NCI-H2227 treated with DMSO at 0.1 percent for 48 hours (cell line): Measurements from ENCODE around the gene IMPDH2.
"Not testable (repeated sequence)": the region's sequence is repeated elsewhere in the genome, so short reads cannot be mapped to it uniquely, and the experiment has no call there.

ENCODE experiments used
- DNase-seq: peaks from one replicate; lab custom pipeline; 2025; lab: John Stamatoyannopoulos, UW

IMPDH2 gene

DNA sequence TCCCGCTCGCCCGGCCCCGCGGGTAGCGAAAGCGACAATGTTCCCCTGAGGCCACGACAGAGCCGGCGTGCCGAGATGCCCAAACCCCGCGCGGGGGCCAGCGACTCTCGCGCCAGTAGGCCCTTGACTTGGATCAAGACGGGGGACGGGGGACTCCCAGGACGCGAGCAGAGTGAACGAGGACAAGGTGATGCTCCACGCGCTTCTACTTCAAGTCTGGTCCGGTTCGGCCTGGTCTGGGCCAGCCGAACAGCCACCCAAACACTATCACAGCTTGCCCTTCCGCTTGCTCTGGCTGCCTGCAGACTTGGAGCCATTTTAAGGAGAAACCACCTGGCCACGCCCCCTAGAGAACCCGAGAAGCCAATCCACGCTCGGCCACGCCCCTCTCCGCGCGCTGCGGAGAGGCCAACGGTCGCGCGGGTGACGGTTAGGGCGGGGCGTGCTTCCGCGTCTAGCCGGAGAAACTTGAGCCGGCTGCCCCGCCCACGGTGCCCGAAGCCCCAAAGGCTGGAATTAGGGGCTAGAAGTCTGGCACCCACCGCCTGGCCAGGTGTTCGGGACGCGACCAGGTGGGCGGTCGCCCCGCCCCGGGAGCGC is 7.9 kb downstream of the IMPDH2 start:
- peak; percentile 91 for DNase-seq

DNA sequence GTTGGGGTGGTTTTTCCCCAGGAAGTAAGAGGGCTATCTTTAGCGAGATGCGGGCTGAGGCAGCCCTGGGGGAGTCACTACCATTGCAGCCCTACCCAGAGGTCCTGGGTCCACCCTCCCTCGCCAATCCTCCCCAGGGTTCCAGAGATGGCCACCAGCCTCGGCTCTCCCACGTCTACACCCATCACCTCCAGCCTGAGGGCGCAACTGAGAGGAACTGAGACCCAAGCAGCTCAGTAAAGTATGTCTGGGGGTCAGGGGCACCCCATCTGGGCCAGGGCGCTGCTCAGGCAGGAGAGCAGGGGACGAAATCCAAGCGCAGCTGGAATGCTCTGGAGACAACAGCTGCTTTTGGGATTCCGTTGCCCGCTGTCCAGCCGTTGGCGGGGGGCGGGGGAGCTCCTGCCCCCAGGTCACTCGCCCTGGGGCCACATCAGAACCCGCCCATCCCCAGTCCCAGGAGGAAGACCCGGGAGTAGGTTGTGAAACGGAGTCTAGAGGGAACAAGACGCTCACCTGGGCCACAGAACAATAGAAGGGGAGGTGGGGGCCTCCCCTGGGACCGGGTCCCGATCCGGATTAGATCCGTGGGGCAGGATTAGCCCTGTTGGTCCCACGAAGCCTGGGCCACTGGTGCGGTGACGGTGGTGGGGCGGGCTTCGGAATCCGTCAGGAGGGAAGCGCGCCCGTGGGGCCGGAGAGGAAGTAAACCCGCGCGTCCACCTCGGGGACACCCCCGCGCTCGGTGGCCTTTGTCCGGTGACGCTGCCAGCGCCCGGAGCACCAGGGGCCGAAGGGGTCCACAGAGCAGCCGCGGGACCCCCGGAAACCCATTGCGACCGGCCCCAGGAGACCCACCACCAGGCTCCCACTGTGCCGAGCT is 8.6 kb downstream of the IMPDH2 start:
- no peak for DNase-seq

DNA sequence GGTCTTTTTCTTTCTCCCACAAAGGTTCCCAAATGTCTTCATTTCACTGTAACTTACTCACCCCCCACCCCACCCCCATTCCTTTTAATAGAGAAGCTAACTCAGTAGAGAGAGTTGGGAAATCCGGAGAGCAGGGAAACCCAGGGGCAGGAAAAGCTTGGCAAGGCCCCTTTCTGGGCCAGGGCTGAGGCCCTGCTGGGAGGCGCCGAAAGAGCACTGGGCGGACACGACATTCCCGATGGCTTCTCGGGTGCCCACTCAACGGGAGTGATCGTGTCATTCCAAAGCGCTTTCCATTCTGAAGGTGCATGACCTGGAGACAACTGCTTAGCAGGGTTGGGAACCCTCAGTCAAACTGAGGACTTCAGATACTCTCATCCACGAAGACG is 9.3 kb downstream of the IMPDH2 start:
- DNase-seq = no peak

DNA sequence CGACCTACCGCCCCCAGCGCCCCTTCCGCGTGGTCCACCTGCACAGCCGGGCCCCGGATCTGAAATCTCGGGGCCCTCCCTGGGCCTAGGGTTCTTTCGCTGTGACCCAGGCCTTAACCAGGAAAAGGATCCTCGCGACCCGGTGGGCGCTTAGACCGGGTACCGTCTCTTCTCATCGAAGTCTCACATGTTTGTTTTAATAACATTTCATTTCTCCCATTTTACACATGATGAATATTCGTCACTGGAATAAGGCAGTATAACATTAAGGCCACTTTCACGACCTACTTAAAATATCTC is 10.5 kb downstream of the IMPDH2 start:
- DNase-seq = no peak

DNA sequence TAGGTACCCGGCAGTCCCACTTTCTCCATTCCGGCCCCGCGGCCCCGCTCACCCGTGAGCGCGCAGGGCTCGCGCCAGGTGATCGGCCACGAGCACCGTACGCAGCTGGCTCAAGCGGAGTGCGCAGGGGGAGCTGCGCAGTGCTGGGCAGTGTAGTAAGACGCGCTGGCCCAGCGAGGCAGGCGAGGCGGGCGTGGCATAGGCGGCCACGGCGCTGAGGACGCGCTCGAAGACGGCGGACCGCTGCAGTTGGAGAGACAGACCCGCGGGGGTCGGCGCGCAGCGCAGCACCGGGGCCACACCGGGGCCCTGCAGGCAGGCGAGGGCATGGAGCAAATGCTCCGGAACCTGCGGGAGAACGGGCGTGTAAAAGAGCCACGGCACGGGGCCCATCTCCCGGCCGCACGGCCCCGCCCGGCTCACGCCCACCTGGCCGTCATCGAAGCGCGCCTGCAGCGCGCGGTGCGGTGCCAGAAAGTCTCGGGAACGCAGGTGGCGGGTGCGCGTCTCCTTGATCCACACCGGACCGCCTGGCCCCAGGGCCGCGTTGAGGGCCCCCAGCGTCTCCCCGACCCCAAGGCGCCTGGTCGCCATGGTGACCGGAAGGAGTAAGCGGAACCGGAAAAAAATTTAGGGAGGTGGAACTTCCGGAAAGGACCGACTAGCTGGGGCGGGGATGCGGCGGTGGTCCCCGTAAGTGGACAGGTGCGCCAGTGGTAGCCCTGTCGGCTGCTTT is 11.1 kb downstream of the IMPDH2 start, which contains the start of gene DALRD3:
Gene DALRD3, minus strand, starts transcription at position 610 of the 736 bp plus-strand sequence. Its CDS starts 16 bp downstream, at position 594.
- peak; percentile 63 for DNase-seq

DNA sequence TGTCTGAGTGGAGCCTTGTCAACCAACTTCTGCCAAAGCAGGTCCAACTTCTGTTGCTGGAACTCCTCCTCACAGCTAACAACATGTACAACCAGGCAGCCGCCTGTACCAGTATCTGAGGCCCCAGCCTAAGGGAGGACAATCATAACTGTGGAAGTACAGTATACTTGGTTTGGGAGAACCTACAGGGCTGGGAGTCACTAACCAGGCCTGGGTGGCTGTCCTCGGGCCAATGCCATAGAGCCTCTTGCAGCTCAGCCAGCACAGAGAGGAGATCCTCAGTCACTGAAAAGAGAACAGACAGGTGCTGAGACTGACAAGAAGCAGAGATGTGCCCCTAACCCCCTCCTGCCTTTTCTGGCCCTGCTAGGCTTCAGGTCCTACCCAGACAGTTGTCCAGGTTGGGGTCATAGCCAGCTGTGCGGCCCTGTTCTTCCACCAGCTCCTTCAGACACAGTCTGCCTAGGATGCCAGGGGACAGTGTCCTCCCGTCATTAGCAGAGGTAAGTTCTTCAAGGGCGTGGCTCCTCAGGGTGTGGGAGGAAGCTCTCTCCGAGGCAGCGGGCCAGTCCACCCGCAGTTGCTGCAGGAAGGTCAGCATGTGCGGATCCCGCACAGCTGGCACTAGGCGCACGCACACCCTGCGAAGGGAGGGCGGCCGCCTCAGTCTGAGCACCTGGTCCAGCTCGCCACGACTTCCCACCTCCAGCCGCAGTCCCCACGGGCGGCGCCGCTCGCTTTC is 11.8 kb downstream of the IMPDH2 start:
- DNase-seq = no peak

DNA sequence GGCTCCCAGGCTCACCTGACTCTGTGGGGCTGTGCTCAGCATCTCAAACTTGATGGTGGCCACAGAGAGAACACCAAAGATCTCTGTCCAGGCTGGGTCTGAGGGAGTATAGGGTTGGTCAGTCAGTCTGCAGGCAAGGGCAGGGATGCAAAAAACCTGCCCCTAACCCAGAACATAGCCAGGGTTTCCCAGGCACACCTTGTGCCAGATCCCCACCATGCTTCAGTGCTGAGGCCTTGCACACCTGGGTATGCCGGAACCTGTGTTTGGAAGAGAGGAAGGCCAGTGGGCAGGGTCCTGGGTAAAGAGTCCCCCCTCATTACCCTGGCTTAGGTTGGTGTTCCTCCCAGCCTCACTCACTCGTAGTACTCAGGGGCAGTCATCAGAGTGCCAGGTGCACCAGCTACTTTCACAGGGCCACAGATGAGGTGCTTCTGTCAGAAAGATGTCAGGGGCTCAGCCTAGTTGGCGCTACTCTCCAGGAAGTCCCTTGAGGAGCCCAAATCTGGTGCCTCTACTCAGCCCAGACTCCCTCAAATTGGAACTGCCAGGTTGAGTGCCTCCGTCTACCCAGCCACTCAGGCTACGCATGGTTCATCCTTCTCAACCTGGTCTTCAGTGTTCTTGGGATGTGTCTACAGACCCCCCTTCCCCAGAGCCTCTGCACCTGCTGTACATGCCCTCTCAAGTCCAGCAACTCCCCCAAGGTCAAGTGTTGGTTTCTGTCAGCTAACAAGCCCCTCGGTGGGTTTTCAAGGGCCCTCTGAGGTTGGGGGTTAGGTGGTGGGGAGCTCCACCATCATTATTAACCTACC is 12.6 kb downstream of the IMPDH2 start:
- no peak for DNase-seq

DNA sequence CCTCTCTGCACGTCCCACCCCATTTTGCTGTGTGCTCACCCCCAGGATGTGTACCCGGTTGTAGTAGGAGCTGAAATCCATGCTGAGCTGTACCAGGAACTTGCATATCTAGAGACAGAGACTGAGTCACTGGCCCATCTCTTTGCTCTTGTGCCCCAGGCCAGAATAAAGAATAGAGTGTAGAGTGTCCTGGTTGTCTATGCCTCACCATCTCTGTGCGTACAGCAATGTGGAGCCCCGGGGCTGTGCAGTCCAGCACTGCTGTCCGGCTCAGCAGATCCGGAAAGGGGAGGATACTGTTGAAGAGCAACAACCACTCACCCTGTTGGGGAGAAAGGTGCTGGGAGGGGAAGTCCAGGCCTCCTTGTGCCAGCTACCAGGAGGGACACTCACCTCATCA is 13.4 kb downstream of the IMPDH2 start:
- no peak for DNase-seq

DNA sequence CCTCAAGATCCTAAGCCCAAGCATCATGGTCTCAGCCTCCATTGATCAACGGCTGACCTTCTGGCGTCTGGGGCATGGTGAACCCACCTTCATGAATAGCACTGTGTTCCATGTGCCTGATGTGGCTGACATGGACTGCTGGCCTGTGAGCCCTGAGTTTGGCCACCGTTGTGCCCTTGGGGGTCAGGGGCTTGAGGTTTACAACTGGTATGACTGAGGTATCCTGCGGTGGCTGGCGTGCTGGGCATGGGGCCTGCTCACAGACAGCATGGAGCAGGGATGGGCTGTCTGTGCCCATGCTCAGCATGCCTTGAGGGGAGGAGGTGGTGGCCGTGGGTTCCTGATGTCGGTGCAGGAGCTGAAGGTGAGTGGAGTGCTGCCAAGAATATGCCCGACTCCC is 14.1 kb downstream of the IMPDH2 start:
- DNase-seq = no peak

DNA sequence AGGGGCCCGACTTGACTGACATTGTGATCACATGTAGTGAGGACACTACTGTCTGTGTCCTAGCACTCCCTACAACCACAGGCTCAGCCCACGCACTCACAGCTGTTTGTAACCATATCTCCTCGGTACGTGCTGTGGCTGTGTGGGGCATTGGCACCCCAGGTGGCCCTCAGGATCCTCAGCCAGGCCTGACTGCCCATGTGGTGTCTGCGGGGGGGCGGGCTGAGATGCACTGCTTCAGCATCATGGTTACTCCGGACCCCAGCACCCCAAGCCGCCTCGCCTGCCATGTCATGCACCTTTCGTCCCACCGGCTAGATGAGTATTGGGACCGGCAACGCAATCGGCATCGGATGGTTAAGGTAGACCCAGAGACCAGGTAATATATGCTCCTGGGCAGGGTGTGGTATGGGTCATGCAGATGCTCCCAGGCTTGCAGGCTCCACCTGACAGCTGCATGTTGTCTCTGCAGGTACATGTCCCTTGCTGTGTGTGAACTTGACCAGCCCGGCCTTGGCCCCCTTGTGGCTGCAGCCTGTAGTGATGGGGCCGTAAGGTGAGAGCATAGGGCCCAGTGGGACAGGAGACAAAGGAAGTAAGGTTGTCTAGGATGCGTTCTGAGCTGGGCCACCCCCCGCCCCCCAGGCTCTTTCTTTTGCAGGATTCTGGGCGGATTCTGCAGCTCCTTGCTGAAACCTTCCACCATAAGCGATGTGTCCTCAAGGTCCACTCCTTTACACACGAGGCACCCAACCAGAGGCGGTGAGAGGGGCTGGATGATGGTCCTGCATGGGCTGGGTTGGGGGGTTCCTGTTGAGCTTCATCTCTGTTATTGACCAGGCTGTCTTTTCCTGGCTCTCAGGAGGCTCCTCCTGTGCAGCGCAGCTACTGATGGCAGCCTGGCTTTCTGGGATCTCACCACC is 15.2 kb downstream of the IMPDH2 start:
- no peak for DNase-seq

DNA sequence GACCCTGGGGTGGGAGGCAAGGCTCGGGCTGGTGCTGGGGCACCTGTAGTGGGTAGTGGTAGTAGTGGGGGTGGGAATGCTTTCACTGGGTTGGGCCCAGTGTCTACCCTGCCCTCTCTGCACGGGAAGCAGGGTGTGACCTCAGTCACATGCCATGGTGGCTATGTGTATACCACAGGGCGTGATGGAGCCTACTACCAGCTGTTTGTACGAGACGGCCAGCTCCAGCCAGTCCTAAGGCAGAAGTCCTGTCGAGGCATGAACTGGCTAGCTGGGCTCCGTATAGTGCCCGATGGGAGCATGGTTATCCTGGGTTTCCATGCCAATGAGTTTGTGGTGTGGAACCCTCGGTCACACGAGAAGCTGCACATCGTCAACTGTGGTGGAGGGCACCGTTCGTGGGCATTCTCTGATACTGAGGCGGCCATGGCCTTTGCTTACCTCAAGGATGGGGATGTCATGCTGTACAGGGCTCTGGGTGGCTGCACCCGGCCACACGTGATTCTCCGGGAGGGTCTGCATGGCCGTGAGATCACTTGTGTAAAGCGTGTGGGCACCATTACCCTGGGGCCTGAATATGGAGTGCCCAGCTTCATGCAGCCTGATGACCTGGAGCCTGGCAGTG is 16.0 kb downstream of the IMPDH2 start:
- no peak for DNase-seq

DNA sequence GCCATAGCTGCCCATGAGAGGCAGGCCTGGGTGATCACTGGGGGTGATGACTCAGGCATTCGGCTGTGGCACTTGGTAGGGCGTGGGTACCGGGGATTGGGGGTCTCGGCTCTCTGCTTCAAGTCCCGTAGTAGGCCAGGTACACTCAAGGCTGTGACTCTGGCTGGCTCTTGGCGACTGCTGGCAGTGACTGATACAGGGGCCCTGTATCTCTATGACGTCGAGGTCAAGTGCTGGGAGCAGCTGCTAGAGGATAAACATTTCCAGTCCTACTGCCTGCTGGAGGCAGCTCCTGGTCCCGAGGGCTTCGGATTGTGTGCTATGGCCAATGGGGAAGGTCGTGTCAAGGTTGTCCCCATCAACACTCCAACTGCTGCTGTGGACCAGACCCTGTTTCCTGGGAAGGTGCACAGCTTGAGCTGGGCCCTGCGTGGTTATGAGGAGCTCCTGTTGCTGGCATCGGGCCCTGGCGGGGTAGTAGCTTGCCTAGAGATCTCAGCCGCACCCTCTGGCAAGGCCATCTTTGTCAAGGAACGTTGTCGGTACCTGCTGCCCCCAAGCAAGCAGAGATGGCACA is 16.7 kb downstream of the IMPDH2 start:
- DNase-seq = no peak

DNA sequence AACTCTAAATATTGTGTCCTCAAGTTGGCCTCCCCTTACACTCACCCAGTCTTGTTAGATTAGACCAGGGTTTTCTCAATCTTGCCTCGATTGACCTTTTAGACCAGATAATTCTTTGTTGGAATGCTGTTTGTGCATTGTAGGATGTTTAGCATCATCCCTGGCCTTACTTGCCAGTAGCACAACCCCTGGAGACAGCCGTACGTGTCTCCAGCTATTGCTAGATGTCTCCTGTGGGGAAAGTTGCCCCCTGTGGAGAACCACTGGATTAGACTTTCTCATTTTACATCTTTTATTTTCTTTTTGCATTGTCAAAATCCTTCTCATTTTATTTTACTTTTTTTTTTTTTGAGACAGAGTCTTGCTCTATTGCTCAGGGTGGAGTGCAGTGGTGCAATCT is 19.8 kb downstream of the IMPDH2 start:
- DNase-seq = no peak

DNA sequence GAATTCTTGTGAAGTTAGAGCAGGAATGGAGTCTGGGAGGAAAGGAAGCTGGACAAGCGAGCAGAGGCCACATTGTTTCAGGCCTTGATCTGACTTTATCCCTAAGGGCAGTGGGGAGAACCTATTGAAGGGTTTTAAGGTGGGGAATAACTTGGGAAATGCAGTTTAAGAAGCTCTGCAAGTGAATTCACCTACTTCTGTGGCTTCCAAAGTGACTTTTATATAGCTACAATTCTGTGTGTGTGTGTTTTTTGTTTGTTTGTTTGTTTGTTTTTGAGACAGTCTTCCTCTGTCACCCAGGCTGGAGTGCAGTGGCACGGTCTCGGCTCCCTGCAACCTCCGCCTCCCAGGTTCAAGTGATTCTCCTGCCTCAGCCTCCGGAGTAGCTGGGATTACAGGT is 20.6 kb downstream of the IMPDH2 start:
- DNase-seq = not testable (repeated sequence)

DNA sequence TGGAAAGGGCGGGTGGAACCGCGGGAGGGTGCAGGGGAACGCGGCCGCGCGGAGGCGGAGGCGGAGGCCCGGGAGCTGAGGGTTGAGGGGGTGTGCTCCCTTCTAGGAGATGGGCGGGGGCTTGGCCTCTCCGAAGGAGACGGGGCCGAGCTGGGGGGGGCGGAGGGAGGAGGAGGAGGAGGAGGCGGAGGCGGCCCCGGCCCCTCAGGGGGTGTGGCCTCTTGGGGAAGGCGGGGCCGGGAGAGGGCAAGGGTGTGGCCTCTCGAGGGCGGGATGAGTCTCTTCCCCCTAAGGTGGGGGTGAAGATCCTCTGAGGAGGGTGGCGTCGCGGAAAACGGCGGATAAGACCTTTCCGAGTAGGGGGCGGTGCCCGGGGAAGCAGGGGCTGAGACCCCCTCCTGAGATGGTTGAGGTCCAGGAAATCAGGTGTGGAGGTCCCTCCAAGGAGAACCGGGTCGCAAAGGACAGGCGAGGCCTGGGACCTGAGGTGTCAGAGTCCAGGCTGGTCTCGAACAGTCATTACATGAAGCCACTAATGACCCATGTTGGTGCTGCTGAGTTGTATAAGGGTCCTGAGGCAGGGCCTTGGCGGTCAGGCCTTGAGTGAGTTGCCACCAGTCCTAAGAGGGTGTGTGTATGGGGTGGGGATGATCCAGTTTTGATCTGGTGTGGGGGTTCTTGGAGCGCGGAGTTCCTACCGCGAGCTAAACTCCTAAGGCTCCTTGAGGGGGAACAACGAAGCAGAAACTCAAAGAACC is 21.2 kb downstream of the IMPDH2 start:
- DNase-seq = peak; percentile 43

DNA sequence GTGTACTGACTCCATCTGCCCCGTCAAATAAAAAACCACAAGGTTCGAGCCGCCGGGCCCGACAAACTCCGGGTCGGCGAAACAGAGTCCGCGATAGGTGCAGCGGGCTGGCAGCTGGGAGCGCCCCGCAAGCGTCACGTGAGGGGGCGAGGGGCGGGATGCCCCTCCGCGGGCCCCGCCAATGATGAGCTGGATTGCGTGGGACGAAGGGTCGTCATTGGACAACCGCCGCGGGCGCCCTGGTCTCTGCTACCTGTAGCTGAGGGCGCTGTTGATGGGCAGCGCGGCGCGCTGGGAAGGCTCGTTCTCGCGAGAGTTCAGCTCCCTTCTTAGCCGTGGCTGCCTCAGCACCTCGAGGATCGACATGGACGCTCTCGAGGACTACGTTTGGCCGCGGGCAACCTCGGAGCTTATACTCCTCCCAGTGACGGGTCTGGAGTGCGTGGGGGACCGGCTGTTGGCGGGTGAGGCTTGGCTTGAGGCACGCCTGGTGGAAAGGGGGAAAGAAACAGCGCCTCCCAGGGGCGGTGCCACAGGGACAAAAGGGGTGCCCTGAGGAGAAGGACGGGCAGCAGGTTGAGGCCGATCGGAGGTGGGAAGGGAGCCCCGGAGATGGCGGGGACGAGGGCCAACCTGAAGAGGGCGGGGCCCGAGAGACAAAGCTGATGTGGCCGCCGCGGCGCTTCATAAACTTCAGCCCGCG is 22.0 kb downstream of the IMPDH2 start, which contains the start of gene WDR6:
Gene WDR6, plus strand, starts transcription at position 324 of the 703 bp plus-strand sequence. Its CDS starts 41 bp downstream, at position 365.
- peak; percentile 89 for DNase-seq

DNA sequence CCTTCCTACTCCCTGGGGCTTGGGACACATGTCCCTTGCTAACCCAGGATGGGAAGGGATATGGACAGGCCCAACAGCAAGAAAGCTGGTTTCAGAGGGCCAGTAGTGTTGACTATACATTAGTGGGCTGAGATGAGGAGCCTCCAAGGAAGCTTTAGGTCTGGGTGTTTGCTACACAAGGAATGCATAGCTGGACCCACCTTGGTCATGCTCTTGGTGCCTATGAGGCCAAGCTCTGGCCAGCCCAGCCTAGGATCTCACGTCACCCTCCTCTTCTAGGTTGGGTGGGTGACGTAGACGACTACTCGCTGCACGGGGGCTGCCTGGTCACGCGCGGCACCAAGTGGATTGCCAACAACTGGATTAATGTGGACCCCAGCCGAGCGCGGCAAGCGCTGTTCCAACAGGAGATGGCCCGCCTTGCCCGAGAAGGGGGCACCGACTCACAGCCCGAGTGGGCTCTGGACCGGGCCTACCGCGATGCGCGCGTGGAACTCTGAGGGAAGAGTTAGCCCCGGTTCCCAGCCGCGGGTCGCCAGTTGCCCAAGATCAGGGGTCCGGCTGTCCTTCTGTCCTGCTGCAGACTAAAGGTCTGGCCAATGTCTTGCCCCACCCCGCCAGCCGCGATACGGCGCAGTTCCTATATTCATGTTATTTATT is 22.7 kb downstream of the IMPDH2 start:
- DNase-seq = no peak
